Effector memory CD4-positive, alpha-beta T cell (primary cell): ENCODE results near the gene NBPF4.

ENCODE experiments used
- DNase-seq, 3 donors: peaks; one replicate each; pipeline ENCODE4 v3.0.0-alpha.2; 2020
- H3K27ac ChIP-seq: 2 replicates; pipeline ENCODE4 v1.7.0; 2013; ENCODE audit warnings: mild to moderate bottlenecking, low read length, moderate library complexity; ENCODE audit not compliant: insufficient read depth, poor library complexity, severe bottlenecking
- H3K27me3 ChIP-seq: replicated peaks from 2 replicates; pipeline ENCODE4 v1.7.0; 2013; ENCODE audit warnings: mild to moderate bottlenecking, low read length; ENCODE audit not compliant: insufficient read depth, control insufficient read depth, poor library complexity, severe bottlenecking
- H3K36me3 ChIP-seq: 2 replicates; pipeline ENCODE4 v1.7.0; 2013; ENCODE audit warnings: mild to moderate bottlenecking, low read length, moderate library complexity; ENCODE audit not compliant: control insufficient read depth, insufficient read depth
- H3K4me1 ChIP-seq: 2 replicates; pipeline ENCODE4 v1.7.0; 2013; ENCODE audit warnings: low read length, mild to moderate bottlenecking; ENCODE audit not compliant: control insufficient read depth, insufficient read depth, poor library complexity, severe bottlenecking
- H3K4me3 ChIP-seq: 2 replicates; pipeline ENCODE4 v1.7.0; 2013; ENCODE audit warnings: low read length, low read depth, mild to moderate bottlenecking; ENCODE audit not compliant: insufficient read depth, poor library complexity, severe bottlenecking
- H3K9me3 ChIP-seq: 2 replicates; pipeline ENCODE4 v1.7.0; 2013; ENCODE audit warnings: mild to moderate bottlenecking, low read length, moderate library complexity; ENCODE audit not compliant: control insufficient read depth

The NBPF4 gene

GRCh38 chr1:108193333-108193732 is 50.5 kb downstream of the NBPF4 start:
- Histone ChIP-seq H3K9me3 (no peaks in the 10 kb centered on the region), H3K4me1 (no peaks in the 10 kb centered on the region), H3K27ac (no peak overlapping the region), H3K36me3 (no peaks in the 10 kb centered on the region), H3K4me3 (no peak overlapping the region), H3K27me3 (no peaks in the 10 kb centered on the region)
- DNase-seq, result no peak

GRCh38 chr1:108192581-108192980 is 51.3 kb downstream of the NBPF4 start:
- no peaks in the 10 kb centered on the region for H3K36me3 ChIP-seq
- H3K9me3 ChIP-seq, result no peaks in the 10 kb centered on the region
- no peak overlapping the region for H3K4me3 ChIP-seq

GRCh38 chr1:108190686-108191416 is 53.0 kb downstream of the NBPF4 start:
- H3K36me3 ChIP-seq, result no peaks in the 10 kb centered on the region
- no peak overlapping the region for H3K27ac ChIP-seq
- no peaks in the 10 kb centered on the region for H3K27me3 ChIP-seq
- no peaks in the 10 kb centered on the region for H3K4me1 ChIP-seq
- no peaks in the 10 kb centered on the region for H3K9me3 ChIP-seq
- no peak for DNase-seq
- no peak overlapping the region for H3K4me3 ChIP-seq

More at GRCh38 chr1:108192581-108192980, 51.3 kb downstream of the NBPF4 start:
- Histone ChIP-seq H3K27me3 (no peaks in the 10 kb centered on the region), H3K4me1 (no peaks in the 10 kb centered on the region), H3K27ac (no peak overlapping the region)
- DNase-seq, result no peak

GRCh38 chr1:108190001-108190634 is 53.8 kb downstream of the NBPF4 start:
- H3K4me1 ChIP-seq, result no peaks in the 10 kb centered on the region
- no peak overlapping the region for H3K27ac ChIP-seq
- no peak overlapping the region for H3K4me3 ChIP-seq
- no peak for DNase-seq
- no peaks in the 10 kb centered on the region for H3K9me3 ChIP-seq
- H3K27me3 ChIP-seq, result no peaks in the 10 kb centered on the region
- H3K36me3 ChIP-seq, result no peaks in the 10 kb centered on the region

GRCh38 chr1:108188801-108189200 is 55.1 kb downstream of the NBPF4 start:
- no peak for DNase-seq

GRCh38 chr1:108182959-108183700 is 60.7 kb downstream of the NBPF4 start:
- H3K36me3 ChIP-seq, result peaks cover 19% of the 10 kb centered on the region

More at GRCh38 chr1:108188801-108189200, 55.1 kb downstream of the NBPF4 start:
- H3K4me1 ChIP-seq, result no peaks in the 10 kb centered on the region
- no peaks in the 10 kb centered on the region for H3K27me3 ChIP-seq
- H3K9me3 ChIP-seq, result no peaks in the 10 kb centered on the region
- H3K4me3 ChIP-seq, result no peak overlapping the region
- H3K27ac ChIP-seq, result no peak overlapping the region
- H3K36me3 ChIP-seq, result peaks cover 8% of the 10 kb centered on the region

GRCh38 chr1:108179018-108179417 is 64.9 kb downstream of the NBPF4 start:
- Histone ChIP-seq H3K4me1 (no peaks in the 10 kb centered on the region), H3K4me3 (no peak overlapping the region), H3K27me3 (no peaks in the 10 kb centered on the region), H3K27ac (no peak overlapping the region), H3K9me3 (no peaks in the 10 kb centered on the region), H3K36me3 (peaks cover 18% of the 10 kb centered on the region)
- DNase-seq, result no peak

More at GRCh38 chr1:108182959-108183700, 60.7 kb downstream of the NBPF4 start:
- H3K4me1 ChIP-seq, result no peaks in the 10 kb centered on the region
- no peaks in the 10 kb centered on the region for H3K9me3 ChIP-seq
- H3K4me3 ChIP-seq, result no peak overlapping the region
- no peak overlapping the region for H3K27ac ChIP-seq
- no peaks in the 10 kb centered on the region for H3K27me3 ChIP-seq
- DNase-seq, result no peak
